22Rv1 (cell line): ENCODE data around the gene MELK.

Experiments used
- H3K27ac ChIP-seq: fragments of 450-650 bp; 2 replicates; pipeline ENCODE4 v1.5.1; 2017
- ZFX ChIP-seq: fragments of 450-650 bp; IDR thresholded peaks from 2 replicates; pipeline ENCODE4 v1.6.1; 2017; ENCODE audit warnings: antibody characterized with exemption, borderline replicate concordance
- TF ChIP-seq, protein P1 (sequence below): fragments of 450-650 bp; IDR thresholded peaks from 2 replicates; pipeline ENCODE4 v1.5.1; 2017; ENCODE audit warnings: mild to moderate bottlenecking

The MELK gene

GRCh38 chr9:36677611-36678010, 104.9 kb downstream of the MELK start:
- no peak for TF ChIP-seq ZFX
- TF ChIP-seq, protein P1, sequence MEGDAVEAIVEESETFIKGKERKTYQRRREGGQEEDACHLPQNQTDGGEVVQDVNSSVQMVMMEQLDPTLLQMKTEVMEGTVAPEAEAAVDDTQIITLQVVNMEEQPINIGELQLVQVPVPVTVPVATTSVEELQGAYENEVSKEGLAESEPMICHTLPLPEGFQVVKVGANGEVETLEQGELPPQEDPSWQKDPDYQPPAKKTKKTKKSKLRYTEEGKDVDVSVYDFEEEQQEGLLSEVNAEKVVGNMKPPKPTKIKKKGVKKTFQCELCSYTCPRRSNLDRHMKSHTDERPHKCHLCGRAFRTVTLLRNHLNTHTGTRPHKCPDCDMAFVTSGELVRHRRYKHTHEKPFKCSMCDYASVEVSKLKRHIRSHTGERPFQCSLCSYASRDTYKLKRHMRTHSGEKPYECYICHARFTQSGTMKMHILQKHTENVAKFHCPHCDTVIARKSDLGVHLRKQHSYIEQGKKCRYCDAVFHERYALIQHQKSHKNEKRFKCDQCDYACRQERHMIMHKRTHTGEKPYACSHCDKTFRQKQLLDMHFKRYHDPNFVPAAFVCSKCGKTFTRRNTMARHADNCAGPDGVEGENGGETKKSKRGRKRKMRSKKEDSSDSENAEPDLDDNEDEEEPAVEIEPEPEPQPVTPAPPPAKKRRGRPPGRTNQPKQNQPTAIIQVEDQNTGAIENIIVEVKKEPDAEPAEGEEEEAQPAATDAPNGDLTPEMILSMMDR = no peak
- H3K27ac ChIP-seq = no peak overlapping the region

DNA sequence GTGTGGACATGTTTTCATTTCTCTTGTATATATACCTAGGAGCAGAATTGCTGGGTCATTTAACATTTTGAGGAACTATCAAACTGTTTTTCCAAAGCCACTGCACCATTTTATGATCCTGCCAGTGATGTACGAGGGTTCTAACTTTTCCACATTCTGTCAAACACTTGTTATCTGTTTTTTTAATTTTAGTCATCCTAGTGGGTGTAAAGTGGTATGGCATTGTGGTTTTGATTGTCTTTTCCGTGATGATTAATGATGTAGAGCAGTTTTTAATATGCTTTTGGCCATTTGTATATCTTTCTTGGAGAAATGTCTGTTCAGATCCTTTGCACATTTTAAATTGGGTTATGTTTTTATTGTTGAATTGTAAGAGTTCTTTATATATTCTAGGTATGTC, 107.0 kb downstream of the MELK start:
- TF ChIP-seq ZFX = no peak
- TF ChIP-seq, protein P1 = no peak

DNA sequence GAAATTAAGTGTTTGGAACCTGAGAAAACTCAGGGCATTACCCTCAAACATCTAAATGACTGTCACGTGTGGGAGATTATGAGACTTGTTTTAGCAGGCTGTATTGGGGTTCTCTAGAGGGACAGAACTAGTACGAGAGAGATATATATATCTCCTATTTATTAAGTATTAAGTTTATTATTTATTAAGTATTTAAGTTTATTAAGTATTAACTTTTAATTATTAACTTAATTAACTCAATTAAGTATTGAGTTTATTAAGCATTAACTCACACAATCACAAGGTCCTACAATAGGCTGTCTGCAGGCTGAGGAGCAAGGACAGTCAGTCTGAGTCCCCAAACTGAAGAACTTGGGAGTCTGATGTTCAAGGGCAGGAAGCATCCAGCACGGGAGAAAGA, 113.8 kb downstream of the MELK start:
- H3K27ac ChIP-seq = no peak overlapping the region
- TF ChIP-seq ZFX = no peak
- TF ChIP-seq, protein P1 = no peak

More for the DNA sequence above, 107.0 kb downstream of the MELK start:
- no peak overlapping the region for H3K27ac ChIP-seq

DNA sequence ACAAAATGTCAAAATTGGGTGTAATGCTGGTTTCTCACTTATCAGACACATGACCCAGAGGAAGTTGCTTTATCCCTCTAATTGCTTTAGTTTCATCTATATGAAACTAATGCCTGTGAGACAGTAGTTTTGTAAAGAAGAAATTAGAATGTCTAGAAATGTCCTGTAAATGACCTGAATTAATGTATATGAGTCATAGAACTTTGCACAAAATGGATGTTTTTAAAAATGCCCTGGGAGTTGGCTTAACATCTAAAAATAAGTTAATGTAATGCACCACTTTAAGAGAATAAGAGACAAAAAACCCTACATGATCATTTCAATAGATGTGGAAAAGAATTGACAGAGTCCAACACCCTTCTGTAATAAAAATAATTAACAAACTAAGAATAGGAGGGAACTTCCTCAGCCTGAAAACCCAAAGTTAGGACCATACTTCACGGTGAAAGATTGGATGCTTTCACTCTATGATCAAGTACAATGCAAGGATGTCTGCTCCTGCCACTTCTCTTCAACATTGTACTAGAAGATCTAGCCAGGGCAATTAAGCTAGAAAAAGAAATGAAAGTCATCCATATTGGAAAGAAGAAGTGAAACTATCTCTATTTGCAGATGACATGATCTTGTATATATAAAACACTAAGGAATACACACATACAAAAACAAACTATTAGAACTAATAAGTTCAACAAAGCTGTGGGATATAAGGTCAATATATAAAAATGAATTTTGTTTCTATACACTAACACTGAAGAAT, 117.9 kb downstream of the MELK start:
- TF ChIP-seq, protein P1 = no peak
- no peak for TF ChIP-seq ZFX
- H3K27ac ChIP-seq = no peak overlapping the region

- no peak for TF ChIP-seq ZFX
- TF ChIP-seq, protein P1 = no peak
- no peak overlapping the region for H3K27ac ChIP-seq
Observed at GRCh38 chr9:36691671-36692070, 119.0 kb downstream of the MELK start.

DNA sequence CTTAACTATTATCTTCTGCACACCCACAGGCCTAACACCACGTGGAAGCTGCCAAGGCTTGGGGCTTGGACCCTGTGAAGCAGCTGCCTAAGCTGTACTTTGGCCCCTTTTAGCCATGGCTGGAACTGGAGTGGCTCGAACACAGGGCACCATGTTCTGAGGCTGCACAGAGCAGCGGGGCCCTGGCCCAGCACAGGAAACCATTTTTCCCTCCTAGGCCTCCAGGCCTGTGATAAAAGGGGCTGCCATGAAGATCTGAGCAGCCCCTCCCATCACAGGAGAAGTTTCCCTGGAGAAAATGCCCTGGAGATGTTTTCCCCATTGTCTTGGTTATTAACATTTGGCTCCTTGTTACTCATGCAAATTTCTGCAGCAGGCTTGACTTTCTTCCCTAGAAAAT, 126.3 kb downstream of the MELK start:
- H3K27ac ChIP-seq = no peak overlapping the region
- TF ChIP-seq, protein P1 = no peak
- TF ChIP-seq ZFX = no peak

DNA sequence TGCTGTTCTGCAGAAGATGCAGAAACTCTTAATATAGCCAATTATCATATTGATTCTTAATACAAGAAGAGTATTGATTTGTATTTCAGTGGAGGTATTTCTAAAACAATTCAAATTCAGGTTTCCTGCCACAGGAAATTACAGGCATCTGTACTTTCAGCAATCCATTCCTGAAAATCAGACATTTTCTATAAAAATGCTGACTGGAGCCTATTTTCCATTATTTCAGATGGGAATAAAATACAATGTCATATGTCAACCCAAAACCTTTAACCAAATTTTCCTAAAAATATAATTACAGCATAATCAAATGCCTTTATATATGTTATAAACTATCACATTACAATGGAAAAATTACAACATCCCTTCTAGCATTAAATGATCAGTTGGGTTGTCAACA, 131.5 kb downstream of the MELK start:
- TF ChIP-seq, protein P1 = no peak
- no peak for TF ChIP-seq ZFX
- H3K27ac ChIP-seq = no peak overlapping the region
